H9 (cell line): ENCODE measurements around the gene TMPRSS5. TPM values are rescaled to one million over a fixed set of nuclear protein-coding genes. Genes with fewer than 3 reads are reported as not detected.

Source experiments
- DNase-seq: peaks from one replicate; pipeline ENCODE4 v3.0.0-alpha.2; 2017
- H2AFZ ChIP-seq: one replicate; pipeline ENCODE4 v1.6.1; 2013; ENCODE audit warnings: mild to moderate bottlenecking, low read length, control low read depth, moderate library complexity
- H2AK5ac ChIP-seq: 2 replicates; pipeline ENCODE4 v1.6.1; 2013; ENCODE audit warnings: low read length, control low read depth, mixed read lengths; ENCODE audit not compliant: insufficient read length
- H2BK120ac ChIP-seq: one replicate; pipeline ENCODE4 v1.6.1; 2013; ENCODE audit warnings: low read depth, mild to moderate bottlenecking, low read length, control low read depth, inconsistent platforms; ENCODE audit not compliant: poor library complexity, severe bottlenecking
- H2BK12ac ChIP-seq: 2 replicates; pipeline ENCODE4 v1.6.1; 2013; ENCODE audit warnings: low read length, control low read depth, mixed read lengths, low read depth; ENCODE audit not compliant: insufficient read length
- H2BK15ac ChIP-seq: 2 replicates; pipeline ENCODE4 v1.6.1; 2013; ENCODE audit warnings: low read depth, low read length, control low read depth
- H2BK20ac ChIP-seq: one replicate; pipeline ENCODE4 v1.6.1; 2013; ENCODE audit warnings: low read depth, mild to moderate bottlenecking, low read length, control low read depth, inconsistent platforms; ENCODE audit not compliant: poor library complexity, severe bottlenecking
- H2BK5ac ChIP-seq: 2 replicates; pipeline ENCODE4 v1.6.1; 2013; ENCODE audit warnings: low read length, control low read depth, mixed read lengths; ENCODE audit not compliant: insufficient read length
- H3K14ac ChIP-seq: 2 replicates; pipeline ENCODE4 v1.6.1; 2013; ENCODE audit warnings: low read length, control low read depth; ENCODE audit not compliant: insufficient read depth
- H3K18ac ChIP-seq: 2 replicates; pipeline ENCODE4 v1.6.1; 2013; ENCODE audit warnings: low read depth, mild to moderate bottlenecking, mixed read lengths, low read length, control low read depth; ENCODE audit not compliant: insufficient read length
- H3K23ac ChIP-seq: 2 replicates; pipeline ENCODE4 v1.6.1; 2013; ENCODE audit warnings: low read length, control low read depth, mixed read lengths, low read depth; ENCODE audit not compliant: insufficient read length
- H3K23me2 ChIP-seq: 2 replicates; pipeline ENCODE4 v1.6.1; 2013; ENCODE audit warnings: low read depth, mild to moderate bottlenecking, mixed read lengths, low read length, control low read depth; ENCODE audit not compliant: insufficient read length, poor library complexity, severe bottlenecking
- H3K27ac ChIP-seq: 2 replicates; pipeline ENCODE4 v1.5.1; 2013; ENCODE audit warnings: low read length, control low read depth, mixed read lengths, low read depth; ENCODE audit not compliant: insufficient read length
- H3K27me3 ChIP-seq: 2 replicates; pipeline ENCODE4 v1.6.1; 2013; ENCODE audit warnings: low read length, control low read depth, inconsistent platforms; ENCODE audit not compliant: insufficient read depth
- H3K4ac ChIP-seq: 2 replicates; pipeline ENCODE4 v1.6.1; 2013; ENCODE audit warnings: low read depth, mild to moderate bottlenecking, control low read depth, inconsistent platforms, low read length, moderate library complexity
- H3K4me1 ChIP-seq: 2 replicates; pipeline ENCODE4 v1.6.1; 2013; ENCODE audit warnings: low read length, control low read depth, inconsistent platforms; ENCODE audit not compliant: insufficient read depth
- H3K4me2 ChIP-seq: 2 replicates; pipeline ENCODE4 v1.6.1; 2013; ENCODE audit warnings: low read length, control low read depth, mixed read lengths; ENCODE audit not compliant: insufficient read length, insufficient read depth
- H3K56ac ChIP-seq: 2 replicates; pipeline ENCODE4 v1.6.1; 2013; ENCODE audit warnings: low read depth, mild to moderate bottlenecking, mixed read lengths, low read length, control low read depth; ENCODE audit not compliant: insufficient read length
- H3K79me1 ChIP-seq: 2 replicates; pipeline ENCODE4 v1.6.1; 2013; ENCODE audit warnings: low read depth, mild to moderate bottlenecking, moderate library complexity, low read length, control low read depth, inconsistent platforms; ENCODE audit not compliant: insufficient read depth, poor library complexity, severe bottlenecking
- H3K79me2 ChIP-seq: 2 replicates; pipeline ENCODE4 v1.6.1; 2013; ENCODE audit warnings: low read length, control low read depth, inconsistent platforms; ENCODE audit not compliant: insufficient read depth
- H3K9ac ChIP-seq: 2 replicates; pipeline ENCODE4 v1.6.1; 2013; ENCODE audit warnings: low read length, control low read depth, mixed read lengths; ENCODE audit not compliant: insufficient read length; ENCODE audit errors: extremely low read depth
- H3K9me3 ChIP-seq: one replicate; pipeline ENCODE4 v1.6.1; 2013; ENCODE audit warnings: low read depth, low read length, inconsistent platforms; ENCODE audit not compliant: control insufficient read depth
- H3T11ph ChIP-seq: one replicate; pipeline ENCODE4 v1.6.1; 2013; ENCODE audit warnings: mild to moderate bottlenecking, low read length, control low read depth, inconsistent platforms
- H4K20me1 ChIP-seq: one replicate; pipeline ENCODE4 v1.6.1; 2013; ENCODE audit not compliant: control insufficient read depth, insufficient read length, insufficient read depth
- H4K5ac ChIP-seq: 2 replicates; pipeline ENCODE4 v1.6.1; 2013; ENCODE audit warnings: low read depth, mild to moderate bottlenecking, mixed read lengths, low read length, control low read depth; ENCODE audit not compliant: insufficient read length
- H4K8ac ChIP-seq: replicated peaks from 2 replicates; pipeline ENCODE4 v1.6.1; 2013; ENCODE audit warnings: low read length, control low read depth, mixed read lengths, low read depth; ENCODE audit not compliant: insufficient read length
- H4K91ac ChIP-seq: 2 replicates; pipeline ENCODE4 v1.6.1; 2013; ENCODE audit warnings: low read depth, mild to moderate bottlenecking, moderate library complexity, mixed read lengths, low read length, control low read depth; ENCODE audit not compliant: insufficient read length
- H3K27ac Mint-ChIP-seq, 3 experiments: 2 replicates in 2 of 3; 3 replicates in 1 of 3; pipeline ENCODE4 v1.8.0; 2020 to 2021; ENCODE audit warnings: mixed read lengths in 3 of 3, mild to moderate bottlenecking in 1 of 3, moderate library complexity in 1 of 3
- H3K27me3 Mint-ChIP-seq: 2 replicates; pipeline ENCODE4 v1.8.0; 2021; ENCODE audit warnings: low read depth, mild to moderate bottlenecking, moderate library complexity, mixed read lengths
- H3K36me3 Mint-ChIP-seq, 3 experiments: 2 replicates in 2 of 3; 3 replicates in 1 of 3; pipeline ENCODE4 v1.8.0; 2020 to 2021; ENCODE audit warnings: low read depth in 3 of 3, mixed read lengths in 3 of 3; ENCODE audit not compliant: insufficient read depth in 1 of 3
- H3K4me1 Mint-ChIP-seq, 2 experiments: 2 replicates each; pipeline ENCODE4 v1.8.0; 2020; ENCODE audit warnings: mixed read lengths in 2 of 2
- H3K4me3 Mint-ChIP-seq, 2 experiments: 2 replicates in 1 of 2; 3 replicates in 1 of 2; pipeline ENCODE4 v1.8.0; 2020 to 2021; ENCODE audit warnings: mild to moderate bottlenecking in 2 of 2, mixed read lengths in 2 of 2, moderate library complexity in 1 of 2
- H3K9me3 Mint-ChIP-seq, 2 experiments: 2 replicates in 1 of 2; 3 replicates in 1 of 2; pipeline ENCODE4 v1.8.0; 2020; ENCODE audit warnings: mild to moderate bottlenecking in 2 of 2, mixed read lengths in 2 of 2, moderate library complexity in 1 of 2
- CTCF ChIP-seq: fragments of 200-600 bp; sonication (generic); conservative IDR thresholded peaks from 3 replicates; pipeline ENCODE4 v1.8.0; 2021; ENCODE audit warnings: antibody characterized with exemption, mild to moderate bottlenecking
- WGBS: extraction: QIAGEN DNeasy Blood & Tissue Kit; methylation state at CpG from one replicate; pipeline ENCODE4 v1.1.7; 2013; ENCODE audit warnings: missing lambda C conversion rate, low lambda C conversion rate, mixed read lengths; ENCODE audit not compliant: insufficient read length; ENCODE audit errors: extremely low coverage; 5-methylcytosine and 5-hydroxymethylcytosine counted together
- total RNA-seq: library from RNA; stranded (reverse); gene quantifications from 2 replicates; pipeline ENCODE4 v1.2.1, GENCODE V29; 2021

TMPRSS5 gene
- total RNA-seq, 1 experiment from 2014 or later, result 0.37 TPM

- no peak for DNase-seq
- Mint-ChIP-seq H3K4me3 (no peak overlapping the region), H3K27ac (no peak overlapping the region), H3K27me3 (peaks cover 14% of the 10 kb centered on the region), H3K36me3 (no peaks in the 10 kb centered on the region), H3K9me3 (no peaks in the 10 kb centered on the region), H3K4me1 (peaks cover 22 to 26% of the 10 kb centered on the region in 2 experiments)
- Histone ChIP-seq H3K27ac (no peak overlapping the region), H2BK5ac (no peak overlapping the region), H4K5ac (no peak overlapping the region), H2AFZ (no peak overlapping the region), H3K18ac (no peak overlapping the region), H2BK15ac (no peak overlapping the region), H3K23me2 (no peaks in the 10 kb centered on the region), H3K79me2 (no peaks in the 10 kb centered on the region), H3K14ac (no peak overlapping the region), H3K56ac (no peak overlapping the region), H2AK5ac (no peak overlapping the region), H3K9ac (no peak overlapping the region), H4K8ac (no peak overlapping the region), H3K4ac (no peak overlapping the region), H3K4me2 (no peak overlapping the region), H3K23ac (no peak overlapping the region), H3K27me3 (no peaks in the 10 kb centered on the region), H2BK120ac (no peak overlapping the region), H2BK20ac (no peak overlapping the region), H3K9me3 (no peaks in the 10 kb centered on the region), H4K20me1 (no peaks in the 10 kb centered on the region), H3K79me1 (no peaks in the 10 kb centered on the region), H3T11ph (no peak overlapping the region), H4K91ac (no peak overlapping the region), H2BK12ac (no peak overlapping the region), H3K4me1 (peaks cover 3% of the 10 kb centered on the region; the same call in 1 of the 2 replicates)
- no CpG with 5 or more reads among the region's 3 CpGs for WGBS
- TF ChIP-seq CTCF, result no peak
These were observed 31.8 kb downstream of the TMPRSS5 start for GRCh38 chr11:113674397-113674685.
